Right ventricle myocardium superior (tissue), 1 donor: ENCODE data around the gene CEP290. TPM values are rescaled to one million over a fixed set of nuclear protein-coding genes. Genes with fewer than 3 reads are reported as not detected.

Experiments used
- ATAC-seq: fragments of 200-7000 bp; cut with Tn5 transposase; one replicate; pipeline ENCODE4 v1.9.1; 2020; ENCODE audit warnings: mild to moderate bottlenecking; ENCODE audit not compliant: poor library complexity
- DNase-seq: peaks from one replicate; pipeline ENCODE4 v3.0.0-alpha.2; 2020
- intact Hi-C: fragments of 100-400 bp; cut with DNase I; formaldehyde crosslinking; loops from one replicate; pipeline ENCODE4 v1.11.2; 2022
- long read RNA-seq: library from polyadenylated mRNA; unstranded; transcript quantifications from one replicate; pipeline ENCODE4 v2.0.0, GENCODE V29; 2021
- total RNA-seq: library from RNA; stranded (reverse); fragmentation: NEBNext Ultra II Directional; extraction: Animal tissue kit (Norgen Biotek cat#: 25700); gene quantifications from one replicate; pipeline ENCODE4 v1.2.1, GENCODE V29; 2021
- donor health status: DM: no; HTN: yes; CAD: no; lungs with severe emphysema.

The CEP290 gene, protein sequence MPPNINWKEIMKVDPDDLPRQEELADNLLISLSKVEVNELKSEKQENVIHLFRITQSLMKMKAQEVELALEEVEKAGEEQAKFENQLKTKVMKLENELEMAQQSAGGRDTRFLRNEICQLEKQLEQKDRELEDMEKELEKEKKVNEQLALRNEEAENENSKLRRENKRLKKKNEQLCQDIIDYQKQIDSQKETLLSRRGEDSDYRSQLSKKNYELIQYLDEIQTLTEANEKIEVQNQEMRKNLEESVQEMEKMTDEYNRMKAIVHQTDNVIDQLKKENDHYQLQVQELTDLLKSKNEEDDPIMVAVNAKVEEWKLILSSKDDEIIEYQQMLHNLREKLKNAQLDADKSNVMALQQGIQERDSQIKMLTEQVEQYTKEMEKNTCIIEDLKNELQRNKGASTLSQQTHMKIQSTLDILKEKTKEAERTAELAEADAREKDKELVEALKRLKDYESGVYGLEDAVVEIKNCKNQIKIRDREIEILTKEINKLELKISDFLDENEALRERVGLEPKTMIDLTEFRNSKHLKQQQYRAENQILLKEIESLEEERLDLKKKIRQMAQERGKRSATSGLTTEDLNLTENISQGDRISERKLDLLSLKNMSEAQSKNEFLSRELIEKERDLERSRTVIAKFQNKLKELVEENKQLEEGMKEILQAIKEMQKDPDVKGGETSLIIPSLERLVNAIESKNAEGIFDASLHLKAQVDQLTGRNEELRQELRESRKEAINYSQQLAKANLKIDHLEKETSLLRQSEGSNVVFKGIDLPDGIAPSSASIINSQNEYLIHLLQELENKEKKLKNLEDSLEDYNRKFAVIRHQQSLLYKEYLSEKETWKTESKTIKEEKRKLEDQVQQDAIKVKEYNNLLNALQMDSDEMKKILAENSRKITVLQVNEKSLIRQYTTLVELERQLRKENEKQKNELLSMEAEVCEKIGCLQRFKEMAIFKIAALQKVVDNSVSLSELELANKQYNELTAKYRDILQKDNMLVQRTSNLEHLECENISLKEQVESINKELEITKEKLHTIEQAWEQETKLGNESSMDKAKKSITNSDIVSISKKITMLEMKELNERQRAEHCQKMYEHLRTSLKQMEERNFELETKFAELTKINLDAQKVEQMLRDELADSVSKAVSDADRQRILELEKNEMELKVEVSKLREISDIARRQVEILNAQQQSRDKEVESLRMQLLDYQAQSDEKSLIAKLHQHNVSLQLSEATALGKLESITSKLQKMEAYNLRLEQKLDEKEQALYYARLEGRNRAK (N-terminal part only)
- total RNA-seq, result 5.0 TPM
- long read RNA-seq, partial matches to known transcripts, result 1 of 1 reads
- long read RNA-seq, other reads (novel, unspliced or antisense), result 0 of 1 reads

DNA sequence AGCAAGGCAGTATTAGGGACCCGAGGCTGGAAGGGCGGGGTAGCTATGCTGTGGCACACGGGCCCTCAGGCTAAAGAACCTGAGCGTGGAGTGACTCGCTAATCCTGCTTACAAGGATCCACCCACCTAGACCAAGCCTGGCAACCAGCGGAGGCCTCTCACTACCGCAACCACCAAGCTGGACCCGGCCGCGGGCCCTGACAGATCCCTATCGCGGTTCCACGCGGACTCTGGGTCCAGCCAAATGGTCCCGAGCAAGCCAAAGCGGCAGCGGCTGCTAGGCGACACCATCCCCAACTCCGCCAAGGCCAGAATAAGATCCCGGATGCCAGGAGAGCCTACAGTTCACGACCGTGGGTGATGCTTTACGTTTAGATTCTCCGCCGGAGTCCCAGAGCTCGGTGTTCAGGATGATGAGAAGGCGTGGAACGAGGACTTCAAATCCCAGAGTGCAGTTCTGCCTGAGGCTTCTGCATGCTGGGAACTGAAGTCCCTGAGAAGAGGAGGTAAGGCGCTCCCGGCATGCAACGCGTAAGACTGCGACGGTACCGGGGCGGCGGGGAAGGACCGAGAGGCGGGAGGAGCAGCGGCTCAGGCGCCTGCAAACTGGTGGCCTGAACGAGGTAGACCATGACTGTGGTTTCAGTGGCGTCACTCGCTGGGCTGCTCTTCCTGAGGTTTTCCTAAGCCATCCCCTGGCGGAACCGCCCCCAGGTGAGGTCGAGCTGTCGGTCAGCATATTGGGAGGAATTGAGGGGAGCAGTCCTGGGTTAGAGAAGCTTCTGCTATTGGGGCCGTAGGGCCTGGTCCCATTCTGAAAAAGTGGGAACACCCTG lies at the start of gene CEP290, which contains the start of gene TMTC3:
CEP290 (minus strand) TSS at position 315 of the 836 bp plus-strand sequence. CDS start 781 bp downstream, outside the sequence.
TMTC3 (plus strand) TSS at position 534 of the 836 bp plus-strand sequence. CDS start 6,009 bp downstream, outside the sequence.
- DNase-seq (peak; percentile 95), ATAC-seq (peak; percentile 99)
- intact Hi-C loops, result no loop called here

DNA sequence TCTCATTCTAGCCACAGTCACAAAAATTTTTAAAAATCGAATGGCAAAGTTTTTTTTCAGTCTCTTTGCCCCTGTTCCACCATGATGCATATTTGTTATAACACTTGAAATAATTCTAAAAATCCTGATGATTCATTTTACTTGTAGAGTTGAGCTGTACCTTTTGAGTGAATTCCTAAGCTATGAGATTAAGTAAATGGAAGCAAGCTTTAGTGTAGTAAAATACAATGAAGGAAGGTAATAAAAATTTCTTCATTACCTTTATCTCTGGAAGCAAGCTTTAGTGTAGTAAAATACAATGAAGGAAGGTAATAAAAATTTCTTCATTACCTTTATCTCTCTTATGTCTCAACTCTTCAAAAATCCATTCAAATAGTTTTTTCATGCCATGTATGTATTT lies 46.3 kb upstream of the CEP290 start:
- ATAC-seq (no peak), DNase-seq (no peak)
- intact Hi-C loops, result no loop called here

DNA sequence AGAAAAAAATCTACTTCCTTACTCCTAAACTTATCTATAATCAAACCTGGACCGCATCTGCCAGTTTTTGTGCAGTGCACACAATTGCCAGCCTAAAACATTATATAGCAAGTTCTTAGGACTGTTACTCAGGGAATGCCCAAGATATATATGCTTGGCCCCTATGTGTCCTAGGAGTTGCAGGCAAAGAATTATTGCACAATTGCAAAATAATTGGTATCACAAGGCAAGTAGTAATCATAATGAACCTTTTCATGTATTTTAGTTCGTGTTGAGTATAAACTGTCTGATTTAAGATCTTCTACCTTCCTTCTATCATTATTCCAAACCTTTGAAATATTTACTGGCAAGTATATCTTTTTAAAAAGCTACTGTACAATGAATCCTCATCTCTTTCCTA lies 45.7 kb upstream of the CEP290 start:
- ATAC-seq (no peak), DNase-seq (no peak)
- intact Hi-C loops, result no loop called here

DNA sequence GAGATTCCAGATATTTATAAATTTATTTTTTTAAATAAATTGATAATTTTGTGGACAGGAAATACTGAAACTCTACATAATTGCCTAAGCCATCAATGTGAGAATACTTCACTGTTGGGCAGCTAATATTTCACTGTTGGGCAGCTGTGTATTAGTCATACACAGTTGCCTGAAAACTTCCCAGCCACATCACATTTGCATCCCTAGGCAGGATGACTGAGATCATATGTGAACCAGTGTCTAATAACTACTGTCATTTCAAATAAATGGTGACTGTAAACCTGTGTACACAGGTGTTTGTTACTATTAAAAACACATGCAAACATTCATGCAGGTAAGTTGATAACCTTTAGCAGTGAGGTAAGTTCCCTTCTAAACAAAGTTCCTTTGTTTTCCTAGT lies 44.1 kb upstream of the CEP290 start:
- intact Hi-C loops, result no loop called here
- ATAC-seq (no peak), DNase-seq (no peak)

DNA sequence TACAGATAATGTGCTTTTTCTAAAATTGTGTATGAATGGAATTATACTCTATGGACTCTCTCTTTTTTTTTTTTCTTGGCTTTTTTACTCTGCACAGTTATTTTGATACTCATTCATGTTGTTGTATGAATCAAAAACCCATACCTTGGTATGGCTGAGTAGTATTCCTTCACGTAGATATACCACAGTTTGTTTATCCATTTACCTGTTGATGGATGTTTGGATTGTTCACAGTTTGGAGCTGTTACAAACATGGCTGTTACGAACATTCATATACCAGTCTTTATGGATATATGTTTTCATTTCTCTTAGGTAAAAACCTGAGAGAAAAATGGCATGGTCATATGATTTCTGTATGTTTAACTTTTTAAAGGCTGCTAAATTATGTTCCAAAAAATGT lies 43.4 kb upstream of the CEP290 start:
- intact Hi-C loops, result no loop called here
- ATAC-seq, result no peak

DNA sequence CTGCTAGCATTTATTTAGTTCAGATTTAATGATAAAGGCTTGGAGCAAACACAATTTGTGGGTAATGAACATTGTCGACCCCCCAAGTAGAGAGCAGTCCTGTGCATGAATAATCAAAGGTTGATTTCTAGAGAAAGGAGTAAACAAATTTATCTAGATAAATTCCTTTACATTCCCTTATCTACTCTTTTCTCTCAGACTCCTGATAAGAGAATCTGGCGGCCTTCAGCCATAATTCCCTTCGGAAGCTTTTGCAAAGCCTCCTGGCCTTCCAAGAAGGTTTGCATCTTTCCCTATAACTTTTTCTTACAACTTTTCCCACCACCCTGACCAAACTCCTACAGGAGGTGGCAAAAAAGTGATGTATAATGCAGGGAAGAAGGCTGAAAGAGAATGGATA lies 42.3 kb upstream of the CEP290 start:
- DNase-seq (no peak), ATAC-seq (no peak)
- intact Hi-C loops, result no loop called here

More for the DNA sequence above, 43.4 kb upstream of the CEP290 start:
- DNase-seq, result no peak

DNA sequence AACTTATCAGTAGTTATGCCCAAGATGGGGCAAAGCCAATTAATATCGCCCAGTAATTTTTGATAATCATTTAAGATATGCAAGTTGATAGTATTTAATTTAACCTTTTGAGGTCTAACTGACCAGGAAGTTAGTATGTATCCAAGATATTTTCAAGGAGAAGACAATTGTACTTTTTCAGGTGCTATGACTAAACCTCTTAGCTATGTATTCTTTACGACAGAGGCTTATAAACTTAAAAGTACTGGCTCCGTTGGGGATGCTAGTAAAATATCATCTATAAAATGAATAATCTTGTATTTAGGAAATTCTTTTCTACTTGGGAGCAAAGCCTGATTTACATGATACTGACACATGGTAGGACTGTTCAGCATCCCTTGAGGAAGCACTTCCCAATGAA lies 40.5 kb upstream of the CEP290 start:
- intact Hi-C loops, result no loop called here
- ATAC-seq (no peak), DNase-seq (no peak)

DNA sequence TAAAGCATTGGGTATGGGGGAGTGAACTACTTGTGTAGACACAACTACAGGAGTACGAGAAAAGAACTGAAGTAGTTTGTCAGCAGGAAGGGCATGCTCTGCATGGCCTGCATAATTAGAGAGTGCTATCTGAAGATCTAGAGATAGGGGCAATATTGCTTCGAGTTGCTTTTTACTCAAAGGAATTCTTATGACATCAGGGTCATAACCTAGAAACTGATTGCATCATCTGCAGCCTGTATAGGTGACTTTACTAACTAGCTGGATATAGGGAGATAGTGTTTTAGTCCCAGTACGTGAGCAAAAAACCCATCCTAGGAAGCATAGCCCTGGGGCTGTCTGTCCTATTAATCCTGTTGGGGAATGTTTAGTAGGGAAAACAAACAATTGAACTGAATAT lies 40.0 kb upstream of the CEP290 start:
- ATAC-seq, result no peak
- intact Hi-C loops, result no loop called here
- no peak for DNase-seq

DNA sequence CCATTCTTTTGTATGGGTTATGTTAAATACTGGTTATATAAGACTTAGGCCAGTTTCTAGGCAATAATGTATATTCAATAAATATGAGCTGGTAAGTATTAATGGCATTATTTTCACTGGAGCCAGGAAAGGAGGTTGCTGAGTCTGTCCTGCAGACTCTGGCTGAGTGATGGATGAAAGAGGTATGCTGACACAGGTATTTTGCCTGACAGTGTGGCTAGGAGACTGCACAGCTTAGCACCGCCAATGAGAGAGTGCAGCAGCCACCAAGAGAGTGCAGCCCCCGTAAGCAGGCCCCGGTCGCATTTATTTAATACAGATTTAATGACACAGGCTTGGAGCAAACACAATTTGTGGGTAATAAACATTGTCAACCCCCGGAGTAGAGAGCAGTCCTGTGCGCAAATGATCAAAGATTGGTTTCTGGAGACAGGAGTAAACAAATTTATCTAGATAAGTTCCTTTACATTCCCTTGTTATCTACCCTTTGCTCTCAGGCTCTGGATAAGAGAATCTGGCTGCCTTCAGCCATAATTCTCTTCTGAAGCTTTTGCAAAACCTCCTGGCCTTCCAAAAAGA lies 37.6 kb upstream of the CEP290 start:
- no peak for ATAC-seq

DNA sequence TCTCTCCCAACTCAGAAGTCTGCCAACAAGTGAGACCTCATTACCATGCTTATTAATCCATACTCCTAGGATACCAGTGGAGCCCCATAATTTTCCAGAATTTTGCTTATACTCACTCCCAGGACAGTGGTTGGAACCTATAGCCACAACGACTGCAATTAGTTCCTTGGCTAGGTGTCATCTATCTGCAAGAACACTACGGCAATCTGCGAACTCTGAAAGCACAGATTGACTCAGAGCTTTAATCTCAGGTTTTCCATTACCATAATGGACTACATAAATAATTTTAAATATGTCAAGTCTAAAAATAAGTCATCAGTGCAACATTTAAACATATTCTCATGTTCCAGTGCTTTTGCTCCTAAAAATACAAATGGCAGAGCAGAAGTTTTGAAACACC lies 33.7 kb upstream of the CEP290 start:
- intact Hi-C loops, result no loop called here
- no peak for DNase-seq
- ATAC-seq, result no peak

More for the DNA sequence above, 37.6 kb upstream of the CEP290 start:
- intact Hi-C loops, result no loop called here
- no peak for DNase-seq

DNA sequence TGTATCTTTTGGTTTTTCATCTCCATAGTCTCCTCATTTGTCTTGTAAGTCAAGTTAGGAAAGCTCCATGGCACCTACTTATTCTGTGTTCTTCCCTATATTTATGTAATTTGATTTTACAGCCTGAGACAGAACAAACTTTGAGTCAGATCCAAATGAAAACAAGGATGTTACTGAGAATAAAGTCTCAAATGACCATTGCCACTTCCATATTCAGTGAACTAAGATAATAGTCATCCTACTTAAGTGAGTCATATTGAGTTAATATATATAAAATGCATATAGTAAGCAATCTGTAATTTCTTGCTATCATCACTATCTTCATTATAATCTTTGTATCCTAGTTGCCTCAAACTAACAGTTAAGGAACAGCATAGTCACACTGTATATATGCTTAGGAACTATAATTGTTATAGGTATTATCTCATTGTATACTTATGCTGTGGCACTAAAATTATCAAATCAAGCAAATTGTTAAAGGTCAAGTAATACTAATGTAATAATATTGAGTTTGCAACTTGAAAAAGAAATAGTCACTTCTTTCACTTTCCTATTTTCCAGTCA lies 31.0 kb upstream of the CEP290 start:
- intact Hi-C loops, result no loop called here
- DNase-seq (no peak), ATAC-seq (no peak)

DNA sequence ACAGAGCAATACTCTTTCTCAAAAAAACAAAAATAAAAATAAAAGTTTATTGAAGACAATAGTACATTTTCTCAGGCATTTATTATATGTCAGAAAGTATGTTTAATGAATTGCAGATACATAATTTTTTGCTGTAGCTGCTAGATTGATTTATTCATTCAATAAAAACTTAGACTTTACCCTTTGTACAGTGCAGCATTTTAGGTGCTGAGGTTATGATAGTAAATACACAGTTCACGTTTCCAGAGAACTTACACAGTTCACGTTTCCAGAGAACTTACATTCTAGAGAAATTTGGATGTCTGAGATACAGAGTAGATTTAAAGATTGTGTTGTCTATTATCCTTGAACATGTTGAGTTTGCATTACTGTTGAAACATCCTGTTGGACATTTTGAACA lies 25.5 kb upstream of the CEP290 start:
- no peak for ATAC-seq
- intact Hi-C loops, result no loop called here
- DNase-seq, result no peak

DNA sequence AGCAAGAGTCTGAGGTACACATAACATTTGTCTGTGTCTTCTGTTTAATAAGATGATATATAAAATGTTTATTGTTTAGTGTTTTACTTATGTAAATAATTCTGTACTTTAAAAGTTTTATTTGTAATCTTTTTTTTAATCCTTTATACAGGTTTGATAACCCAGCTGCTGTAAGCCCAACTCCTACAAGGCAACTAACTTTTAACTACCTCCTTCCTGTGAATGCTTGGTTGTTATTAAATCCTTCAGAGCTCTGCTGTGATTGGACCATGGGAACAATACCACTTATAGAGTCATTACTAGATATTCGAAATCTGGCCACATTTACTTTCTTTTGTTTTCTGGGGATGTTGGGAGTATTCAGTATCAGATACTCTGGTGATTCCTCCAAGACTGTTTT lies 24.3 kb upstream of the CEP290 start:
- no peak for DNase-seq
- intact Hi-C loops, result no loop called here
- ATAC-seq, result no peak

DNA sequence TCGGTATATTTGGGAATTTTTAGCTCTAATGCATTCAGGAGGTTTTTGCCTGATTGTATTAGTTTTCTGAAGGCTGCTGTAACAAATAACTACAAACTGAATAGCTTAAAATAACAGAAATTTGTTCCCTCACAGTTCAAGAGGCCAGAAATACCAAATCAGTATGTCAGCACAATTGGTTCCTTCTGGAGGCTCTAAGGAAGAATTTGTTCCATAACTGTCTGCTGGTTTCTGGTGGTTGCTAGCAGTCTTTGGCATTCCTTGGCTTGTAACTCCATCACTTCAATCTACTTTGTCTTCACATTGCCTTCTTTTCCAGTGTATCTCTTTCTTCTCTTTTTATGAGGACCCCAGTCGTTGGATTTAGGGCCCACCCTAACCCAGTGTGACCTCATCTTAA lies 21.5 kb upstream of the CEP290 start:
- intact Hi-C loops, result no loop called here
- ATAC-seq, result no peak
- no peak for DNase-seq

DNA sequence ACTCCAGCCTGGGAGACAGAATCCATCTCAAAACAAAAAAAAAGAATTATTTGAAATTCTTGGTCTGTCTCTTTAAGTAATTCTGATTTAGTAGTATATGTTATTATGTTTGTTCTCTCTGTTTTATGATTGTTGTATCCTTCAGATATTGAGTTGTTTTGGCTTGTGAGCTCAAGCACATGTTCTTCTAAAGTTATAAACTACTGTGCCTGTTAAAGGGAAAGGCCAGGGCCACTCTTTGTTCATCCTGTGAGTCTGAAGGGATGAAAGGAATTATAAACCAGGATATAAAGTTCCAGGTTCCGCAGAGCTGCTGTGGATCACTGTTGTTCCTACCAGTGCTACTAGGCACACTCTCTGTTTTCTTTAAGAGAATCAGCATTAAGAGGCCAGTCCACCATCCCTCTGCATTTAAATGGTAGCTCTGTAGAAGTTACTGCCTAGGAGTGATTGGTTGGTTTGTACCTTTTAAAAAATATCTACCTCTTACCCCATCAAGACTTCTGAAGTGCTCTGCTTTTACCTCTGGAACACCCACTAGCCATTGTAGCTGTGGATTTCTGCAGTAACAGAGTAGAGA lies 14.3 kb upstream of the CEP290 start:
- intact Hi-C loops, result no loop called here
- DNase-seq (no peak), ATAC-seq (no peak)

DNA sequence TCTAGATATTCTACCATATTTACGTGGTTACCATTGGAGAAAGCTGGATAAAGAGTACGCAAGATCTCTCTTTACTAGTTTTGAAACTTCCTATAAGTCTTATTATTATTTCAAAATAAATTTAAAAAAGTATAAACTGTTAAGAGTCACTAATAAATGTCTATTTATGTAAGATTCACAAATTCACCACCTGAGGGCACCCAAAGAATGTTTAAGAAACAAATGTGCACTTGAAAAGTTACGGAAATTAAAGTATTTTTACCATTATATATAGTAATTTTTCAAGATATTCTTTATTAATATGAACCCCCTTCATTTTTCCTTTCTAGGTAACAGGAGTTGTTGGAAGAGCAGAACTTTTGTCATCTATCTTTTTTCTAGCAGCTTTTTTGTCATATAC lies 12.1 kb upstream of the CEP290 start:
- intact Hi-C loops, result no loop called here
- no peak for DNase-seq
- ATAC-seq, result no peak

DNA sequence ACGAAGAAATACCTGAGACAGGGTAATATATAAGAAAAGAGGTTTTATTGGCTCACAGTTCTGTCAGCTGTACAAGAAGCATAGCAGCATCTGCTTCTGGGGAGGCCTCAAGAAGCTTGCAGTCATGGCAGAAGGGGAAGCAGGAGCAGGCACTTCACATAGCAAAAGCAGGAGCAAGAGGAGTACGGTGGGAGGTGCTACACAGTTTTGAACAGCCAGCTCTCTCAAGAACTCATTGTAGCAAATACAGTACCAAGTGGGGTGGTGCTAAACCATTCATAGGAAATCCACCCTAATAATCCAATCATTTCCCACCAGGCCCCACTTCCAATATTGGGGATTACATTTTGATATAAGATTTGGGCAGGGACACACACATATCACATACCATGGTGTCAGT lies 8.2 kb upstream of the CEP290 start:
- no peak for ATAC-seq
- intact Hi-C loops, result no loop called here

More for the DNA sequence above, 8.2 kb upstream of the CEP290 start:
- no peak for DNase-seq
